ENCODE data around the gene CARF. TPM values are rescaled to one million over a fixed set of nuclear protein-coding genes. Genes with fewer than 3 reads are reported as not detected.
A peak's percentile ranks its signal among the peaks of the same experiment; 100 is the strongest.

Gene CARF
- total and polyA plus RNA-seq, 2 experiments from 2014 or later: 4.3 to 9.5 TPM

DNA sequence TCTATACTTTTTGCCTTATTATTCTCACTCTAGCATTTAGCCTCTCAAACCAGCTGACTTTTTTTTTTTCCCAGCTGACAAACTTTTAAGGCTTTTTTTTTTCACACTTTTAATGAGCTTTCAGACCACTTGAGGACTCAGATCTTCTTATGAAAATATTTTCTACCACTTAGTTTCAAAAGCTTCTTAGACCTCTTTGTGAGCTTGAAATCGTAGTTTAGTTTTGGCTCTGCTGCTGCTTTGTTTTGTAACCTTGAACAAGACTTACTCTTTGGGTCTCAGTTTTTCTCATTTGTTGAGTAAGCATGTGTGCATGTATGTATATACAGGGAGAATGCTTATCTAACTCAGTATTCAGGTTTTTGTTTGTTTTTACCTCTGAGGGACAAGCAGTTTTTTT, 106.1 kb downstream of the CARF start:
- H3K79me2 ChIP-seq (ENCODE audit: insufficient read depth): peaks cover 85% of the 10 kb centered on the region
- peak overlapping the region; percentile 21 for H3K27ac ChIP-seq
- peak overlapping the region; percentile 8; the same call in 1 of the 2 replicates for H2AFZ ChIP-seq
- H3K4me1 ChIP-seq (ENCODE audit: insufficient read depth): peaks cover 31% of the 10 kb centered on the region
- no peaks in the 10 kb centered on the region for H3K27me3 ChIP-seq (replicated peaks; ENCODE audit: insufficient read depth)
- no peaks in the 10 kb centered on the region for H3K36me3 ChIP-seq (ENCODE audit: low read depth)
- TF ChIP-seq EZH2phosphoT487 (IDR thresholded peaks at IDR 0.05; ENCODE audit: insufficient read depth, low read depth) (no peak), EZH2 (IDR thresholded peaks at IDR 0.05; ENCODE audit: insufficient read depth, poor library complexity, severe bottlenecking) (no peak)
- peak overlapping the region; percentile 95 for H3K9ac ChIP-seq
- peaks cover 17% of the 10 kb centered on the region; the same call in 1 of the 2 replicates for H3F3A ChIP-seq (ENCODE audit: insufficient read depth)
- peak; percentile 41 for DNase-seq
- H3K9me3 ChIP-seq (ENCODE audit: low read depth): no peaks in the 10 kb centered on the region
- H4K20me1 ChIP-seq (ENCODE audit: insufficient read depth): peaks cover 5% of the 10 kb centered on the region; the same call in 1 of the 2 replicates
- 0 to 3% methylated on average over 1 of the region's 1 CpG for WGBS, 2 experiments (ENCODE audit: low coverage in 1 of 2, low lambda C conversion rate in 2 of 2, missing lambda C conversion rate in 2 of 2)
- H3K4me3 ChIP-seq: peak overlapping the region; percentile 89
- in situ Hi-C loops (cut with MboI): no loop called here
- H3K4me2 ChIP-seq (ENCODE audit: unreplicated experiment): peak overlapping the region; percentile 95
- H3K9me2 ChIP-seq (ENCODE audit: insufficient read depth): no peaks in the 10 kb centered on the region

DNA sequence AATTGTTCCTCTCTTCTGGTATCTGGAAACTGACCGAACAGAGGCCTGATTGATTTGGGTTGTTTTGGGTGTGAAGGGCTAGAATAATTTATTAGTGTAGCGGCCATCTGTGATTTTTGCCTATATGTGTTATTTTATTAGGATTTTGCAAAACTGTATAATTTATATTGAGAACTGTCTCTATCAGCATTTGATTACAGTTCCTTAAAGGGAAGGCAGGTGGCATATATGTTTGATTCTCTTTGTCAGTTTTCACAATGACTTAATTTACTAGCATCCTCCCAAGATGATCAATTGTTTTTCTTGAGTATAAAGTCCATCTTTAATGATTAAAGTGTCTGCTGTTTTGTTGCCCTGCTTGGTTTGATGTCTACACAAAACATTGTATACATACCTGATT, 107.1 kb downstream of the CARF start:
- no peaks in the 10 kb centered on the region for H3K27me3 ChIP-seq (replicated peaks; ENCODE audit: insufficient read depth)
- H3K4me1 ChIP-seq (ENCODE audit: insufficient read depth): peaks cover 37% of the 10 kb centered on the region
- H3K9me3 ChIP-seq (ENCODE audit: low read depth): no peaks in the 10 kb centered on the region
- H3K4me3 ChIP-seq: peak overlapping the region; percentile 89
- H3K36me3 ChIP-seq (ENCODE audit: low read depth): no peaks in the 10 kb centered on the region
- peaks cover 5% of the 10 kb centered on the region; the same call in 1 of the 2 replicates for H4K20me1 ChIP-seq (ENCODE audit: insufficient read depth)
- H2AFZ ChIP-seq: no peak overlapping the region
- DNase-seq: no peak
- peaks cover 13% of the 10 kb centered on the region; the same call in 1 of the 2 replicates for H3F3A ChIP-seq (ENCODE audit: insufficient read depth)
- peak overlapping the region; percentile 95 for H3K4me2 ChIP-seq (ENCODE audit: unreplicated experiment)
- no peak overlapping the region for H3K27ac ChIP-seq
- TF ChIP-seq EZH2phosphoT487 (IDR thresholded peaks at IDR 0.05; ENCODE audit: insufficient read depth, low read depth): no peak
- no peak for TF ChIP-seq EZH2 (IDR thresholded peaks at IDR 0.05; ENCODE audit: insufficient read depth, poor library complexity, severe bottlenecking)
- in situ Hi-C loops (cut with MboI): no loop called here
- H3K9me2 ChIP-seq (ENCODE audit: insufficient read depth): no peaks in the 10 kb centered on the region
- peaks cover 95% of the 10 kb centered on the region for H3K79me2 ChIP-seq (ENCODE audit: insufficient read depth)
- WGBS, 2 experiments (ENCODE audit: low coverage in 1 of 2, low lambda C conversion rate in 2 of 2, missing lambda C conversion rate in 2 of 2): 32 to 36% methylated on average over 2 of the region's 2 CpGs
- peak overlapping the region; percentile 95 for H3K9ac ChIP-seq

DNA sequence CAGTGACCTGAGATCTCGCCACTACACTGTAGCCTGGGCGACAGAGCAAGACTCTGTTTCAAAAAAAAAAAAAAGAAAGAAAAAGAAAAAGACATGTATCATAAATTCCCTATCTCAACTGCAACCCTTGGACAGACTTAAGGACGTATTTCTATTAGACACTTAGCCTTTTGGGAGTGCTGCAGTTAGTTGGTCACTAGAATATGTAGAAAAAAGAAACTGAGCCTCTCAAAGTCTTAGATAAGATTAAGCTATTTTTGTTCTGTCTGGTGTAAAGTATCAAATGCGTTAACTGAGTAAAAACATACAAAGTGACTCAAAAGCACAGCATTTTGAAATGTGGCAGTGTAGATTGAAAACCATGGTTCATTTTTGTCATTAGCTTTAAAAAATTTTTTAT, 109.9 kb downstream of the CARF start:
- 67 to 68% methylated on average over 4 of the region's 4 CpGs for WGBS, 2 experiments (ENCODE audit: low coverage in 1 of 2, low lambda C conversion rate in 2 of 2, missing lambda C conversion rate in 2 of 2)
- peak; percentile 13 for DNase-seq
- TF ChIP-seq EZH2phosphoT487 (IDR thresholded peaks at IDR 0.05; ENCODE audit: insufficient read depth, low read depth) (no peak), EZH2 (IDR thresholded peaks at IDR 0.05; ENCODE audit: insufficient read depth, poor library complexity, severe bottlenecking) (no peak)
- H3F3A ChIP-seq (ENCODE audit: insufficient read depth): peaks cover 17% of the 10 kb centered on the region; the same call in 1 of the 2 replicates
- peaks cover 46% of the 10 kb centered on the region for H3K4me1 ChIP-seq (ENCODE audit: insufficient read depth)
- in situ Hi-C loops (cut with MboI): no loop called here
- H2AFZ ChIP-seq: no peak overlapping the region
- H3K27ac ChIP-seq: peak overlapping the region; percentile 52
- peak overlapping the region; percentile 77 for H3K4me2 ChIP-seq (ENCODE audit: unreplicated experiment)
- peaks cover 5% of the 10 kb centered on the region; the same call in 1 of the 2 replicates for H4K20me1 ChIP-seq (ENCODE audit: insufficient read depth)
- H3K4me3 ChIP-seq: 0 out of 2 replicates have a peak overlapping the region, but pooled peaks have one; percentile 10
- H3K79me2 ChIP-seq (ENCODE audit: insufficient read depth): peaks cover 100% of the 10 kb centered on the region
- no peaks in the 10 kb centered on the region for H3K9me3 ChIP-seq (ENCODE audit: low read depth)
- H3K36me3 ChIP-seq (ENCODE audit: low read depth): no peaks in the 10 kb centered on the region; the same call in 1 of the 2 replicates
- no peaks in the 10 kb centered on the region for H3K9me2 ChIP-seq (ENCODE audit: insufficient read depth)
- H3K9ac ChIP-seq: 0 out of 2 replicates have a peak overlapping the region, but pooled peaks have one; percentile 18
- no peaks in the 10 kb centered on the region for H3K27me3 ChIP-seq (replicated peaks; ENCODE audit: insufficient read depth)

DNA sequence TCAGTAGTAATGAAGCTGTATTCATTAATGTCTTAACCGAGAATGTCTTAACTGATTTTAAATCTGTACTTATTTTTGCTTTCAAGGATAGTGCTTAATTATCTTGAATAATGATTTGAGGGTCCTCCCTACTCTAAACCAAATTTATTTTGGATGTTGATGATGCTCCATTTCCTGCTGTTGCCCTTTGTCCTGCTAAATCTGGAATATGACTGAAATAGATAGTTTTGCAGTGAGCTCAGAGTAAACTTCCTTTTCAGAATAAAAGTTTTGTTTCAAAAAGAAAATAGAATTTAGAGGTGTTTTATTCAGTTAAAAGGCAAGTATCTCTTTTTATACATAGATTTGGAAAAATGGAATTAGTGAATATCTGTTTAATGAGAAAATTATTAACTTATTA, 110.7 kb downstream of the CARF start:
- Histone ChIP-seq H3K9me3 (ENCODE audit: low read depth) (no peaks in the 10 kb centered on the region), H2AFZ (peak overlapping the region; percentile 35), H3K9me2 (ENCODE audit: insufficient read depth) (no peaks in the 10 kb centered on the region), H4K20me1 (ENCODE audit: insufficient read depth) (peaks cover 5% of the 10 kb centered on the region; the same call in 1 of the 2 replicates), H3K27me3 (replicated peaks; ENCODE audit: insufficient read depth) (no peaks in the 10 kb centered on the region), H3K79me2 (ENCODE audit: insufficient read depth) (peaks cover 100% of the 10 kb centered on the region), H3K27ac (peak overlapping the region; percentile 52), H3K4me1 (ENCODE audit: insufficient read depth) (peaks cover 46% of the 10 kb centered on the region), H3F3A (ENCODE audit: insufficient read depth) (peaks cover 17% of the 10 kb centered on the region; the same call in 1 of the 2 replicates), H3K9ac (peak overlapping the region; percentile 18), H3K4me2 (ENCODE audit: unreplicated experiment) (peak overlapping the region; percentile 77), H3K36me3 (ENCODE audit: low read depth) (no peaks in the 10 kb centered on the region; the same call in 1 of the 2 replicates), H3K4me3 (peak overlapping the region; percentile 46)
- TF ChIP-seq EZH2 (IDR thresholded peaks at IDR 0.05; ENCODE audit: insufficient read depth, poor library complexity, severe bottlenecking) (no peak), EZH2phosphoT487 (IDR thresholded peaks at IDR 0.05; ENCODE audit: insufficient read depth, low read depth) (no peak)
- WGBS, 2 experiments (ENCODE audit: low coverage in 1 of 2, low lambda C conversion rate in 2 of 2, missing lambda C conversion rate in 2 of 2): 0 to 4% methylated on average over 1 of the region's 1 CpG
- peak; percentile 65 for DNase-seq
- in situ Hi-C loops (cut with MboI): no loop called here

Data from GM23248 (cell line).